ENCODE data around the gene HNRNPH2.
A peak's percentile ranks its signal among the peaks of the same experiment; 100 is the strongest.

Gene HNRNPH2

DNA sequence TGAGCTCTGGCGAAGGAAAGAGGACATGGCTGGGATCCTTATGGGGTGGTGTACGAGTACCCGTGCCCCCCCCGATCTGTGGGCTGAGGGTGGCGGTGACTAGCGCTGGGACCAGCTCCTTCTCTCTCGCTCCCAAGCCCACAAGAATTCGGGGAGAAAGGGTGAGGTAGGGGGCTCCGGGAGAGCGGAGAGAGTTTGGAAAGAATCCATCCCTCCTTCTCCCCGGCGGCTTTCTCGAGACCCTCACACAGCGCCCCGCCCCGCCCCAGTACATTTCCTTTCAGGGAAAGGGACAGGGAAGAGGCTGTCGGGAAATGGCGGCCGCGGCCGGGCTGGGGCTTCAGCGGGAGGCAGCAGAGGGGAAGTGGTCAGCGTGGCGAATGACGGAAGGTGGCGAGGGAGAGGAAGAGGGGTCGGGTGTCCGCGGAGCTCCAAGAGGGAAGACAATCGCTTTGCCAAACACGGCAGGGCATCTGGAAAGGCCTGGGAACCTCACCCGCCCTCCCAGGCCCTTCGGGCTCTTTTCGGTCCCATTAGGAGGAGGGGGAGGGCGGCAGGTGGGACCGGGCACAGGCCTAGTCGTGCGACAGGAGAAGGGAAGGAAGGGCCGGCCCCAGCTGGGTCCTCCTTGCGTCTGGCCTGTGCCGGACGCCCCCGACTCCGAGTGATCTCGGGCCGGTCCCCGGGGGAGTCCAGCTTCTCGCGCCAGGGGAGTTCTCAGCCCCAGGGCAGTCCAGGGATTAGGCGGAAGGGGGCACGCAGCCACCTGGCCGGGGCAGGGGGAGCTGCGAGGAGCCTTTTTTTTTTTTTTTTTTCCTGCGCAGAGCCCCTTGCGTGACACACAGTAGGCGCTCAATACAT lies 10.2 kb downstream of the HNRNPH2 start:
- H3K4me3 ChIP-seq (ENCODE audit: low read depth, low read length) = peak overlapping the region; percentile 59
- no peak for TF ChIP-seq CTCF (IDR thresholded peaks at IDR 0.05; ENCODE audit: borderline replicate concordance, insufficient read depth, low read depth, low read length)

DNA sequence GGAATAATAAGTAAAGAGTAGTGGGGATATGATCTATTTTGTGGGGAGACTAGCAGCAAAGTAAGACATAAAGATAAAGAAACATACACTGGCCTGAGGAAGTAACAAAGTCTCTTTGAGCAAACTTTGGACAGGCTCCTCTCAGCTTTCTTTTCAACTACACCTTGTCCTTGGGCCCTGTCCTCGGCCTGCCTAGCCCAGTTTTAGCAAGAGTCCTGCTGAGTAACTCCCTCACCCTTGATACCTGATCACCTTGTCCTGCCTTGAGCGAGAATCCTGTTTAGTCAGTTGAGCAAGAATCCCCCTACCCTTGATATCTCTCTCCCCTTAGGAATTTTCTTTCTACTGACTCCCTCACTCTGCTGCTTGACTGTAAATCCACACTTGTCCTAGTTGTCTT lies 11.5 kb downstream of the HNRNPH2 start:
- no peak overlapping the region for H3K4me3 ChIP-seq (ENCODE audit: low read depth, low read length)
- no peak for TF ChIP-seq CTCF (IDR thresholded peaks at IDR 0.05; ENCODE audit: borderline replicate concordance, insufficient read depth, low read depth, low read length)

- H3K4me3 ChIP-seq (ENCODE audit: low read depth, low read length) = no peak overlapping the region
- TF ChIP-seq CTCF (IDR thresholded peaks at IDR 0.05; ENCODE audit: borderline replicate concordance, insufficient read depth, low read depth, low read length) = no peak
These were observed 19.9 kb downstream of the HNRNPH2 start for GRCh38 chrX:101427954-101428353.

DNA sequence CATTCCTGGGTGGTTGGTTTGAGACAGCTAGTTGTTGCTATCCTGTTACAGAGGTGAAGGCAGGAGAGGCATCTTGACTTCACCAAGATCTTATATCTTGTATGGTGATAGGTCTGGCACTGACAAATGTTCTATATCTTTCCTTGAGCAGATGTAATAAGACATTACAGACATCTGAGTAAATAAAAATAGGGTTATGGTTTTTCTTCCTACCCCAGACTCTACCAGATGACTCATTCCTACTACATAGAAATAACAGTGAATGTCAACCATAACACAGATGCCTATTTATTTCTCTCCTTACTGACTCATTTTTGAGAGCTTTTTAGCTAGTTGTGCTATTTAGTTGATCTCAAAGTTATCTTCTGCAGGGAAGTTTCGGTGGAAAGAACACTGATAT lies 21.9 kb downstream of the HNRNPH2 start:
- TF ChIP-seq CTCF (IDR thresholded peaks at IDR 0.05; ENCODE audit: borderline replicate concordance, insufficient read depth, low read depth, low read length) = no peak
- H3K4me3 ChIP-seq (ENCODE audit: low read depth, low read length) = no peak overlapping the region

- H3K4me3 ChIP-seq (ENCODE audit: low read depth, low read length) = no peak overlapping the region
- no peak for TF ChIP-seq CTCF (IDR thresholded peaks at IDR 0.05; ENCODE audit: borderline replicate concordance, insufficient read depth, low read depth, low read length)
These were observed 22.5 kb downstream of the HNRNPH2 start for GRCh38 chrX:101430457-101431078.

DNA sequence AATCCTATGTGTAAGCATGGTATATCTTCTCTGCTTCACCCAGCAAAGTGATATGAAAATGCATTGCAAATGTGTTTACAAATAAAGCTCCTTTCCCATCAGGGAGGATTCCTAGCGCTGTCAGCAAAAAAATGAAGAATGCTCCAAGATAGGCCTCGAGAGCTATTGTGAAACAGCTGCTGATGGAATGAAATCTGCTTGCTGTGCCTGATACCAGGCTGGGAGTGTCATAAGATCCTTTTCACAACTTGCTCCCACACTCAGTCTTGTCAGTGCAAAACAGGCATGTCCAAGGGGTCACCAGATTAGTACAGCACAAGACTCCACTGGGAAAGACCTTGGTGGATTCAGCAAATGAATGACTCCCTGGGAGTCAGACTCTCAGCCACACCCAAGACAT lies 34.1 kb downstream of the HNRNPH2 start:
- no peak overlapping the region for H3K4me3 ChIP-seq (ENCODE audit: low read depth, low read length)
- TF ChIP-seq CTCF (IDR thresholded peaks at IDR 0.05; ENCODE audit: borderline replicate concordance, insufficient read depth, low read depth, low read length) = no peak

- no peak overlapping the region for H3K4me3 ChIP-seq (ENCODE audit: low read depth, low read length)
- TF ChIP-seq CTCF (IDR thresholded peaks at IDR 0.05; ENCODE audit: borderline replicate concordance, insufficient read depth, low read depth, low read length) = no peak
These were observed 41.3 kb downstream of the HNRNPH2 start for GRCh38 chrX:101449279-101449678.

All from GM12875 (cell line).